Measurements from ENCODE around the gene COG4. TPM values are rescaled to one million over a fixed set of nuclear protein-coding genes. Genes with fewer than 3 reads are reported as not detected.
A peak's percentile ranks its signal among the peaks of the same experiment; 100 is the strongest.

The COG4 gene
- total RNA-seq, 1 donor from 2014 or later: 70.8 TPM

GRCh38 chr16:70438969-70439862 is 84.1 kb downstream of the COG4 start, which contains the start of gene ST3GAL2:
Gene ST3GAL2 (minus strand): TSS chr16:70439100. CDS start chr16:70398530, 40,570 bp downstream.
- peaks cover 14% of the 10 kb centered on the region for H3K27me3 Mint-ChIP-seq (ENCODE audit: unreplicated experiment)
- TF ChIP-seq CTCF (IDR thresholded peaks at IDR 0.05; ENCODE audit: partially characterized antibody, unreplicated experiment): peak; percentile 23
- peak within 1 kb of the TSS; percentile 98 for H3K4me3 Mint-ChIP-seq (ENCODE audit: unreplicated experiment)
- H3K36me3 Mint-ChIP-seq (ENCODE audit: unreplicated experiment): peaks cover 3% of the 10 kb centered on the region
- DNase-seq: peak; percentile 98
- H3K4me1 Mint-ChIP-seq (ENCODE audit: low read depth, unreplicated experiment): peaks cover 22% of the 10 kb centered on the region
- peaks cover 14% of the 10 kb centered on the region for H3K9me3 Mint-ChIP-seq (ENCODE audit: unreplicated experiment)
- peak within 1 kb of the TSS; percentile 96 for H3K27ac Mint-ChIP-seq (ENCODE audit: unreplicated experiment)

GRCh38 chr16:70438585-70438968 is 84.8 kb downstream of the COG4 start:
- Mint-ChIP-seq H3K27ac (ENCODE audit: unreplicated experiment) (peak overlapping the region; percentile 96), H3K36me3 (ENCODE audit: unreplicated experiment) (peaks cover 3% of the 10 kb centered on the region), H3K4me3 (ENCODE audit: unreplicated experiment) (peak overlapping the region; percentile 98), H3K4me1 (ENCODE audit: low read depth, unreplicated experiment) (peaks cover 28% of the 10 kb centered on the region), H3K9me3 (ENCODE audit: unreplicated experiment) (peaks cover 18% of the 10 kb centered on the region), H3K27me3 (ENCODE audit: unreplicated experiment) (peaks cover 14% of the 10 kb centered on the region)
- peak; percentile 50 for DNase-seq
- TF ChIP-seq CTCF (IDR thresholded peaks at IDR 0.05; ENCODE audit: partially characterized antibody, unreplicated experiment): no peak

- H3K4me3 Mint-ChIP-seq (ENCODE audit: unreplicated experiment): peak overlapping the region; percentile 98
- peaks cover 35% of the 10 kb centered on the region for H3K4me1 Mint-ChIP-seq (ENCODE audit: low read depth, unreplicated experiment)
- peak overlapping the region; percentile 96 for H3K27ac Mint-ChIP-seq (ENCODE audit: unreplicated experiment)
- H3K36me3 Mint-ChIP-seq (ENCODE audit: unreplicated experiment): peaks cover 3% of the 10 kb centered on the region
- TF ChIP-seq CTCF (IDR thresholded peaks at IDR 0.05; ENCODE audit: partially characterized antibody, unreplicated experiment): no peak
- H3K9me3 Mint-ChIP-seq (ENCODE audit: unreplicated experiment): peaks cover 18% of the 10 kb centered on the region
- H3K27me3 Mint-ChIP-seq (ENCODE audit: unreplicated experiment): peaks cover 21% of the 10 kb centered on the region
- DNase-seq: no peak
Measured at GRCh38 chr16:70437582-70438557, 85.5 kb downstream of the COG4 start.

- TF ChIP-seq CTCF (IDR thresholded peaks at IDR 0.05; ENCODE audit: partially characterized antibody, unreplicated experiment): no peak
- Mint-ChIP-seq H3K4me1 (ENCODE audit: low read depth, unreplicated experiment) (peaks cover 41% of the 10 kb centered on the region), H3K27ac (ENCODE audit: unreplicated experiment) (peak overlapping the region; percentile 96), H3K9me3 (ENCODE audit: unreplicated experiment) (peaks cover 18% of the 10 kb centered on the region), H3K36me3 (ENCODE audit: unreplicated experiment) (peaks cover 3% of the 10 kb centered on the region), H3K4me3 (ENCODE audit: unreplicated experiment) (peak overlapping the region; percentile 98), H3K27me3 (ENCODE audit: unreplicated experiment) (peaks cover 22% of the 10 kb centered on the region)
- peak; percentile 69 for DNase-seq
Measured at GRCh38 chr16:70437017-70437581, 86.3 kb downstream of the COG4 start.

Measured in glutamatergic neuron (in vitro differentiated cells).